Left lung (tissue), 10 donors: Measurements from ENCODE around the gene OXER1. TPM values are rescaled to one million over a fixed set of nuclear protein-coding genes. Genes with fewer than 3 reads are reported as not detected.

Experiments used
- ATAC-seq: fragments of 200-7000 bp; cut with Tn5 transposase; one replicate; pipeline ENCODE4 v1.9.1; 2020; ENCODE audit warnings: moderate library complexity
- DNase-seq, 4 donors: peaks; one replicate each; pipeline ENCODE4 v3.0.0-alpha.2; 2013 to 2020
- H3K27ac ChIP-seq, 2 donors: fragments of 200-600 bp; sonication (generic) in 1 of 2; one replicate each; pipeline versions ENCODE4 v1.5.0 to v1.8.0; 2020 to 2021
- H3K27me3 ChIP-seq, 2 donors: fragments of 200-600 bp; sonication (generic) in 1 of 2; one replicate each; pipeline versions ENCODE4 v1.5.0 to v1.8.0; 2020 to 2021
- H3K36me3 ChIP-seq, 2 donors: fragments of 200-600 bp; sonication (generic) in 1 of 2; one replicate each; pipeline versions ENCODE4 v1.5.0 to v1.8.0; 2020 to 2021
- H3K4me1 ChIP-seq, 2 donors: fragments of 200-600 bp; one replicate each; pipeline ENCODE4 v1.8.0; 2021
- H3K4me3 ChIP-seq, 2 donors: fragments of 200-600 bp; sonication (generic) in 1 of 2; one replicate each; pipeline versions ENCODE4 v1.5.0 to v1.8.0; 2020 to 2021; ENCODE audit warnings: mild to moderate bottlenecking in 1 of 2
- H3K9me3 ChIP-seq, 2 donors: fragments of 200-600 bp; sonication (generic) in 1 of 2; one replicate each; pipeline versions ENCODE4 v1.5.0 to v1.8.0; 2020 to 2021
- CTCF ChIP-seq, 2 donors: fragments of 200-600 bp; sonication (generic) in 1 of 2; IDR thresholded peaks; one replicate each; pipeline versions ENCODE4 v1.5.0 to v1.8.0; 2021; ENCODE audit warnings: antibody characterized with exemption in 2 of 2
- intact Hi-C, 2 donors: fragments of 100-400 bp; cut with DNase I; formaldehyde crosslinking; loops; one replicate each; pipeline versions ENCODE4 v1.11.2 to v1.14.2; 2022
- polyA plus RNA-seq, 6 donors: library from polyadenylated mRNA; unstranded; fragments of 120-200 nt; gene quantifications; one replicate each; pipeline ENCODE4 v1.2.1, GENCODE V29; 2013; ENCODE audit not compliant: insufficient read length in 6 of 6
- total RNA-seq, 2 donors: library from RNA; stranded (reverse); fragmentation: NEBNext Ultra II Directional; extraction: Animal tissue kit (Norgen Biotek cat#: 25700); gene quantifications; one replicate each; pipeline ENCODE4 v1.2.1, GENCODE V29; 2021
- donor health status: DM: no; HTN: yes; CAD: no.
- donor health status: DM: no; HTN: no; CAD: no.

Gene OXER1
- total and polyA plus RNA-seq, 8 donors = 1.7 to 9.9 (median 9.0) TPM

- intact Hi-C loops = no loop called here
These were observed 14.2 kb upstream of the OXER1 start for GRCh38 chr2:42777883-42778805.

DNA sequence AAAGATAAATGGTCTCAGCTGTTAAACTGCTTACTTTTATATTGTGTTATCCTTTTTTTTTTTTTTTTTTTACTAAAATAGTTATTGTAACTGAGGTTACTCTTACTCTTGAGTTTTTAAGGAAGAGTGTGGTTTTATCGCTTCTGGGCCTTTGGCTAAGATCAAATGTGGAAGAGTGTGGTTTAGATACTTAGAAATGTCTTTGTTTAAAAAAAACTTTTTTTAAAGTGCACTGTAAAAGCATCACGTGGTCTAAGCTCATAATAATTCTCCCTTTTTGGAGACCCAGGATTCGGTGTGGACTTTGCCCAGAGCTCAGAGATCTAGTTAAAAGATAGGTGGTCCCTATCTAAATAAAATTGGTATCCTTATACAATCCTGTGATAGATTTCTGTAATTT lies 11.9 kb upstream of the OXER1 start:
- Histone ChIP-seq H3K4me1 (no peaks in the 10 kb centered on the region), H3K36me3 (no peaks in the 10 kb centered on the region), H3K27ac (no peak overlapping the region), H3K9me3 (peaks cover 0 to 15% of the 10 kb centered on the region in 2 donors), H3K27me3 (no peaks in the 10 kb centered on the region), H3K4me3 (no peak overlapping the region)
- no peak for ATAC-seq
- no peak for TF ChIP-seq CTCF (IDR thresholded peaks at IDR 0.05)
- DNase-seq = no peak
- intact Hi-C loops = no loop called here

More at GRCh38 chr2:42777883-42778805, 14.2 kb upstream of the OXER1 start:
- ATAC-seq (no peak), DNase-seq (no peak)
- Histone ChIP-seq H3K27ac (no peak overlapping the region), H3K36me3 (no peaks in the 10 kb centered on the region), H3K27me3 (no peaks in the 10 kb centered on the region), H3K9me3 (peaks cover 0 to 19% of the 10 kb centered on the region in 2 donors), H3K4me1 (no peaks in the 10 kb centered on the region), H3K4me3 (no peak overlapping the region)
- TF ChIP-seq CTCF (IDR thresholded peaks at IDR 0.05) = no peak

DNA sequence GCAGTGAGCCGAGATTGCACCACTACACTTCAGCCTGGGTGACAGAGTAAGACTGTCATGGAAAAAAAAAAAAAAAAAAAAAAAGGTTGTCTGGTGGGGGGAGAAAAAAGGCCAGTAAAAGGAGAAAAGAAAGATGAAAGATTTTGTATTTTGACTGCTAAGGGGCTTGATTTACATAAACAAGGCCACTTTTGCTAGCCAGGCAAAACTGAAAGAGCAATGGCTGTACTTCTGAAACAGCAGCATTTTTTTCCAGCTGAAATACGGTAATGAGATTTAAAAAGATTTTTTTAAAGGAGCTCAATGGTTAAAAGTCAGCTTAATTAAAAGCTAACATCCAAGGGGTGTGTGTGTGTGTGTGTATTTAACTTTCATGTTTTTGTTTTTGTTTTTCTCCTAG lies 11.3 kb upstream of the OXER1 start:
- no peak overlapping the region for H3K27ac ChIP-seq
- no peak for TF ChIP-seq CTCF (IDR thresholded peaks at IDR 0.05)

GRCh38 chr2:42771546-42772153 lies 7.7 kb upstream of the OXER1 start:
- H3K4me3 ChIP-seq = no peak overlapping the region

More for the DNA sequence above, 11.3 kb upstream of the OXER1 start:
- no peak for DNase-seq
- Histone ChIP-seq H3K9me3 (peaks cover 0 to 13% of the 10 kb centered on the region in 2 donors), H3K36me3 (no peaks in the 10 kb centered on the region), H3K27me3 (no peaks in the 10 kb centered on the region), H3K4me1 (no peaks in the 10 kb centered on the region), H3K4me3 (no peak overlapping the region)
- no peak for ATAC-seq
- intact Hi-C loops = no loop called here

More at GRCh38 chr2:42771546-42772153, 7.7 kb upstream of the OXER1 start:
- Histone ChIP-seq H3K27me3 (no peaks in the 10 kb centered on the region), H3K27ac (no peak overlapping the region), H3K36me3 (no peaks in the 10 kb centered on the region), H3K4me1 (peaks cover 0 to 5% of the 10 kb centered on the region in 2 donors), H3K9me3 (no peaks in the 10 kb centered on the region)
- no peak for DNase-seq
- ATAC-seq = no peak
- no peak for TF ChIP-seq CTCF (IDR thresholded peaks at IDR 0.05)
- intact Hi-C loops = no loop called here
